Endothelial cell of umbilical vein (primary cell): ENCODE data around the gene ERG. TPM values are rescaled to one million over a fixed set of nuclear protein-coding genes. Genes with fewer than 3 reads are reported as not detected.

Experiments used
- BruUV-seq: library from RNA; stranded (reverse); fragments of 400-500 nt; replicated peaks from 2 replicates; lab custom pipeline; 2021; lab: Mats Ljungman, UMichigan
- CTCF ChIA-PET: fragments of 300-600, 350-600 bp; sonication (Branson Sonifier 250); formaldehyde crosslinking; loops from one replicate; lab custom pipeline; 2021; ENCODE audit warnings: antibody characterized with exemption, inconsistent platforms; lab: Charles Lee
- POLR2A ChIA-PET: fragments of 300-600, 350-600 bp; sonication (Branson Sonifier 250); formaldehyde crosslinking; loops from one replicate; lab custom pipeline; 2021; ENCODE audit warnings: antibody characterized with exemption, inconsistent platforms; lab: Charles Lee
- DNase-seq: peaks from one replicate; pipeline ENCODE4 v3.0.0-alpha.2; 2011; ENCODE audit warnings: low read depth, low spot score
- FAIRE-seq: peaks from 2 replicates; lab custom pipeline; 2011; peaks lifted over from hg19 to GRCh38; lab: Jason Lieb, UNC
- H2AFZ ChIP-seq: 2 replicates; pipeline ENCODE4 v1.6.0; 2012; ENCODE audit warnings: low read depth, low read length, control low read depth, inconsistent platforms
- H3K27ac ChIP-seq: 2 replicates; pipeline ENCODE4 v1.5.1; 2011; ENCODE audit warnings: low read depth, mild to moderate bottlenecking, control low read depth, low read length, moderate library complexity; ENCODE audit not compliant: insufficient read depth
- H3K27me3 ChIP-seq, 2 experiments: 2 replicates each; pipeline versions ENCODE4 v1.6.0 to v1.6.1; 2011; ENCODE audit warnings: low read length in 2 of 2, mixed read lengths in 1 of 2; ENCODE audit not compliant: control insufficient read depth in 2 of 2, insufficient read depth in 2 of 2
- H3K36me3 ChIP-seq, 2 experiments: 2 replicates in 1 of 2; 3 replicates in 1 of 2; pipeline ENCODE4 v1.5.1; 2011; ENCODE audit warnings: low read length in 2 of 2, mild to moderate bottlenecking in 1 of 2, moderate library complexity in 1 of 2; ENCODE audit not compliant: control insufficient read depth in 2 of 2, insufficient read depth in 2 of 2; ENCODE audit errors: extremely low read depth in 1 of 2
- H3K4me1 ChIP-seq: 3 replicates; pipeline ENCODE4 v1.5.1; 2011; ENCODE audit warnings: mild to moderate bottlenecking, low read length; ENCODE audit not compliant: control insufficient read depth, insufficient read depth; ENCODE audit errors: extremely low read depth
- H3K4me2 ChIP-seq: 2 replicates; pipeline ENCODE4 v1.6.1; 2011; ENCODE audit warnings: low read length, control low read depth, mixed read lengths; ENCODE audit not compliant: insufficient read depth
- H3K4me3 ChIP-seq, 3 experiments: fragments of 200-600 bp in 1 of 3; sonication (generic), shearing (Covaris generic) in 1 of 3; replicated peaks in 1 of 3; 2 replicates each; pipeline ENCODE4 v1.5.1; 2011 to 2016; ENCODE audit warnings: control low read depth in 3 of 3, low read length in 3 of 3, mild to moderate bottlenecking in 2 of 3, inconsistent platforms in 1 of 3, low read depth in 1 of 3, moderate library complexity in 1 of 3; ENCODE audit not compliant: insufficient read depth in 1 of 3
- H3K79me2 ChIP-seq: 2 replicates; pipeline ENCODE4 v1.6.0; 2012; ENCODE audit warnings: low read length, inconsistent platforms; ENCODE audit not compliant: control insufficient read depth, insufficient read depth
- H3K9ac ChIP-seq: replicated peaks from 2 replicates; pipeline ENCODE3; 2011; ENCODE audit warnings: low read length, control low read depth; ENCODE audit not compliant: insufficient read depth; ENCODE audit errors: extremely low read depth
- H3K9me1 ChIP-seq: replicated peaks from 3 replicates; pipeline ENCODE4 v1.6.0; 2011; ENCODE audit warnings: mild to moderate bottlenecking, low read length; ENCODE audit not compliant: control insufficient read depth, insufficient read depth; ENCODE audit errors: extremely low read depth
- H3K9me3 ChIP-seq: replicated peaks from 2 replicates; pipeline ENCODE4 v1.5.1; 2012; ENCODE audit warnings: low read length, inconsistent platforms; ENCODE audit not compliant: control insufficient read depth, insufficient read depth
- H4K20me1 ChIP-seq: replicated peaks from 2 replicates; pipeline ENCODE3; 2011; ENCODE audit warnings: mild to moderate bottlenecking, low read length; ENCODE audit not compliant: control insufficient read depth, insufficient read depth; ENCODE audit errors: extremely low read depth
- CTCF ChIP-seq, 2 donors: IDR thresholded peaks; 1 replicate in 1 of 2; 2 replicates in 1 of 2; pipeline ENCODE4 v1.5.1; 2011; ENCODE audit warnings: low read length in 2 of 2, mild to moderate bottlenecking in 2 of 2, moderate library complexity in 2 of 2, control low read depth in 1 of 2, inconsistent platforms in 1 of 2, low read depth in 1 of 2; ENCODE audit not compliant: insufficient read depth in 1 of 2; ENCODE audit errors: extremely low read depth in 1 of 2
- EZH2 ChIP-seq: IDR thresholded peaks from 2 replicates; pipeline ENCODE4 v1.6.1; 2012; ENCODE audit warnings: borderline replicate concordance, low read depth, mild to moderate bottlenecking, moderate library complexity, low read length, inconsistent platforms; ENCODE audit not compliant: severe bottlenecking
- FOS ChIP-seq: IDR thresholded peaks from 2 replicates; pipeline ENCODE4 v1.6.1; 2011; ENCODE audit warnings: mild to moderate bottlenecking, low read length, moderate library complexity, borderline replicate concordance; ENCODE audit not compliant: insufficient read depth
- GATA2 ChIP-seq: IDR thresholded peaks from 2 replicates; pipeline ENCODE4 v1.7.0; 2011; ENCODE audit warnings: low read depth, mild to moderate bottlenecking, moderate library complexity, mixed read lengths, low read length; ENCODE audit not compliant: insufficient read length, insufficient read depth
- JUN ChIP-seq: IDR thresholded peaks from 2 replicates; pipeline ENCODE4 v1.6.1; 2011; ENCODE audit warnings: borderline replicate concordance, low read depth; ENCODE audit not compliant: insufficient read length, insufficient read depth
- MAX ChIP-seq: IDR thresholded peaks from 2 replicates; pipeline ENCODE4 v1.6.1; 2011; ENCODE audit not compliant: insufficient read depth, insufficient read length
- MYC ChIP-seq: IDR thresholded peaks from one replicate; pipeline ENCODE4 v1.6.1; 2011; ENCODE audit warnings: mild to moderate bottlenecking, low read depth, low read length
- POLR2A ChIP-seq: IDR thresholded peaks from 2 replicates; pipeline ENCODE4 v1.6.1; 2012; ENCODE audit warnings: low read depth, mild to moderate bottlenecking, control low read depth, low read length
- POLR2AphosphoS5 ChIP-seq: IDR thresholded peaks from 2 replicates; pipeline ENCODE4 v1.6.1; 2012; ENCODE audit warnings: low read depth, mild to moderate bottlenecking, control low read depth, low read length, moderate library complexity; ENCODE audit not compliant: insufficient read depth
- dilution Hi-C: fragments of 300-500 bp; cut with MboI; formaldehyde crosslinking; loops from one replicate; pipeline ENCODE4 v1.15.0; 2019; ENCODE audit warnings: low sequenced_read_pairs; ENCODE audit not compliant: extremely low pct_ligation_motif_present
- intact Hi-C: fragments of 100-400 bp; cut with micrococcal nuclease; formaldehyde crosslinking; loops from one replicate; pipeline ENCODE4 v1.10.0; 2022
- polyA plus RNA-seq, 4 experiments: library from polyadenylated mRNA; depleted of rRNA in 3 of 4; stranded (reverse) in 3 of 4; unstranded in 1 of 4; fragments of >200 nt; gene quantifications; 2 replicates each; pipeline versions ENCODE4 v1.2.1 to v1.2.3, GENCODE V29; 2011 to 2012; ENCODE audit warnings: missing spikeins in 1 of 4
- total RNA-seq: library from RNA; stranded (reverse); gene quantifications from 2 replicates; pipeline ENCODE4 v1.2.3, GENCODE V29; 2021

ERG gene
- total and polyA plus RNA-seq, 2 donors (not counting 3 experiments of a cell fraction or from before 2014, with no cell fraction given) = 173 to 210 TPM

GRCh38 chr21:38355353-38355752, 142.9 kb downstream of the ERG start:
- POLR2A ChIA-PET = interaction anchor here (0.6 kb wide), 1 partner anchor 153 kb away, joined by 4 read pairs; no protein-coding TSS in a partner anchor

GRCh38 chr21:38354746-38355145, 143.5 kb downstream of the ERG start:
- Histone ChIP-seq H3K36me3 (no peaks in the 10 kb centered on the region), H3K9me3 (no peaks in the 10 kb centered on the region), H3K27ac (no peak overlapping the region), H3K9me1 (no peaks in the 10 kb centered on the region), H3K9ac (no peak overlapping the region), H4K20me1 (no peaks in the 10 kb centered on the region), H2AFZ (no peak overlapping the region), H3K4me1 (peaks cover 14% of the 10 kb centered on the region), H3K79me2 (no peaks in the 10 kb centered on the region), H3K4me2 (no peak overlapping the region), H3K27me3 (no peaks in the 10 kb centered on the region), H3K4me3 (no peak overlapping the region)
- dilution Hi-C loops = loop anchor here (10.0 kb wide), 1 partner anchor 190 kb away; no protein-coding TSS in a partner anchor
- no peak for DNase-seq
- POLR2A ChIA-PET = no interaction called here
- intact Hi-C loops = loop anchor here (10.0 kb wide), 1 partner anchor 440 kb away; the partner anchor contains the start of gene KCNJ6
- CTCF ChIA-PET = interaction anchor here (0.7 to 9.7 kb wide), 9 partner anchors 11 to 680 kb away, joined by 3 to 740 read pairs (median 5); no protein-coding TSS in a partner anchor
- no peak for FAIRE-seq
- BruUV-seq = no TSS peak
- TF ChIP-seq CTCF (IDR thresholded peaks at IDR 0.05; ENCODE audit: extremely low read depth in 1 of 2, insufficient read depth in 1 of 2, low read depth in 1 of 2, low read length in 2 of 2) (no peak), EZH2 (no peak), MYC (no peak), MAX (no peak), GATA2 (no peak), FOS (no peak), POLR2AphosphoS5 (no peak), JUN (no peak), POLR2A (no peak)

More at GRCh38 chr21:38355353-38355752, 142.9 kb downstream of the ERG start:
- peaks cover 0 to under 1% of the 10 kb centered on the region in 2 experiments for H3K27me3 ChIP-seq
- no peak overlapping the region for H3K4me3 ChIP-seq
- H3K27ac ChIP-seq = no peak overlapping the region
- intact Hi-C loops = loop anchor here (10.0 kb wide), 1 partner anchor 441 kb away; the partner anchor contains the start of gene KCNJ6
- FAIRE-seq (no peak), DNase-seq (no peak)
- no peaks in the 10 kb centered on the region for H3K9me3 ChIP-seq
- dilution Hi-C loops = loop anchor here (10.0 kb wide), 1 partner anchor 191 kb away; no protein-coding TSS in a partner anchor
- TF ChIP-seq JUN = no peak
- H4K20me1 ChIP-seq = no peaks in the 10 kb centered on the region
- no peaks in the 10 kb centered on the region for H3K36me3 ChIP-seq
- no peak overlapping the region for H3K4me2 ChIP-seq
- H3K79me2 ChIP-seq = no peaks in the 10 kb centered on the region
- BruUV-seq = no TSS peak
- no peak overlapping the region for H3K9ac ChIP-seq
- no peak overlapping the region for H2AFZ ChIP-seq
- H3K4me1 ChIP-seq = peaks cover 14% of the 10 kb centered on the region
- CTCF ChIA-PET = interaction anchor here (0.7 to 9.7 kb wide), 10 partner anchors 12 to 681 kb away, joined by 3 to 740 read pairs (median 5); no protein-coding TSS in a partner anchor
- no peaks in the 10 kb centered on the region for H3K9me1 ChIP-seq
